ENCODE results near the gene FOXC1.

FOXC1 gene

DNA sequence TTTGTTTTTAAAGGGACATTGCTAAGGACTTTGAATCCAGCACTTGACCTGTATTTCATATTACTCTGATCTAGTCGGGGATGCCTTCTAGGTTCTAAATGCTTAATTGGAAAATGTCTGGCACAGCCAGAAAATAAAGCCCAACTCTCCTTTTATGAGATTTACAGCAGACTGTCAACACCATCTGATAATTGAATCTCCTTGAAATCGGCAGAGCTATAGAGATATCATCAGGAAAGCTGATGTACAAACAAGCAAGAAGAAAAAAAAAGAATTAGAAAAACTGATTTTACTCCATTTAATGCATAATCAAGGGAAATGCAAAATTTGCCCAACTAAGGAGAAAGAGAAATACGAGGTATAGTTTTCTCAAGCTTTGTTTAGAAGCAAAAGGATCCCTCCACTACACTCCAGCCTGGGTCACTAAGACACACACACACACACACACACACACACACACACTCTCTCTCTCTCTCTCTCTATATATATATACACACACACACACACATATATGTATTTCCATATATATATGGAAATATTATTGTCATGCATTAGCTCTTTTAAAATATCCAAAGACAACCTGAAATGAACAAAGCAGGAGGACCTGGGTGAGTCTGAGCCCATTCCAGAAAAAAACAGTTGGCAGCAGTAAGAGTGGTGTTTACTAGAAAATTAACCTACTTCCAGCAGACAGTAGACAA is 9.5 kb upstream of the FOXC1 start:
- no peak for DNase-seq

DNA sequence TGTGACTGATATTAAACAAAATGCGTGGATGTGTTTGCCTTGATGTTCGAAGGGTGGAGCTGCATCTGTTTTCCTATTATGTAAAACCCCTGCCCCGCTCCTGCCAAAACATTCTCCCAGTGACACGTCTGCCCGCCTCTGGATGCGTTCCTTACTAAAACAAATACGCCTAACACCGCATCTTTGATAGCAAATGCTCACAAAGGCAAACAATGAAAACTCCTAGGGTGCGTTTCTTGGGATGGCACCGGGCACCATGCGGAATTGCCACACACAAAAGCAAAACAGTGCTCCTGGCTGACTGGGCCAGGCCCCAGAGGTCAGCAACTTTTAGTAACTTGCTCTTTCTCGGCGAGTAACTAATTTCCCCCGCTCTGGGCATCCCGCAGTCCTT is 9.0 kb upstream of the FOXC1 start:
- no peak for DNase-seq

DNA sequence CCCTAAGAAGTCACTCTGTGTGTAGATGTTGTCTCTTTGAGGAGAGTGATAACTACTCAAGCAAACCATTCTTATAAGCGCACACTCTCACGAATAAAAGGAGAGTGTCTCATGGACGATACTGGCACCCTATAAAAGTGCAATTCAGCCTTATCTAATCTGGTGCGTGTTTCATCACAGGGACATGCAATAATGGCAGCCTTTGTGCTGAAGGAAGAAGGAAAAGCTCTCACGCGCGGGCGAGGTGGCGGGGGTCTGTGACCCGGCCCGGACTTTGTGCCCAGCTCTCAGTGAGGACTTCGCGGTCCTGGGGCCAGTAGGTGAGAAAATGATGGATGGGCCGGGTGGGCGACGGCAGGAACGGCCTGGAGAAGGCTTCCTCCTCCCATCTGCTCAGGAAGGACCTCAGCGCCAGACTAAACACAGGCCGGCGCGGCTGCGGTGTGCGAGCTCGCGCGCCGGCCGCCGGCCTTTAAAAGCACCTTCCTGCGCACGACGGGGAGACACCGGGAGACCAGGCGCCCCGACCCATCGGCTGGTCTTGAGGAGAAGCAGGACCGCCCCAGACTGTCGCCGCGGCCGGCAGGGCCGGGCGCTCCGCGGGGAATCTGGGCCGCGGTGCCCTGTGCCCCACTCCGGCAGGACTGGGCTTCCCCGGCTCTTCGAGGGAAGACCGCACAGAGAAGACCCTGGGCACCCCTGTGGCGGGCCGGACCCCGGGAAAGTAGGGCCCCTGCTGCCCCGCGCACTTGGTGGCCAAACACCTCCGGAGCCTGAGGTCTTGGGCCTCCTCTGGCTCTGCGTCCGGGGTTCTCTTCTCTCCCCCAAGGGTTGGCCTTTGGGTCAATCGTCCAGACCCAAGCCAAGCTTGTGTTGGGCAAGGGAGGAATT is 8.3 kb upstream of the FOXC1 start:
- DNase-seq, result no peak

DNA sequence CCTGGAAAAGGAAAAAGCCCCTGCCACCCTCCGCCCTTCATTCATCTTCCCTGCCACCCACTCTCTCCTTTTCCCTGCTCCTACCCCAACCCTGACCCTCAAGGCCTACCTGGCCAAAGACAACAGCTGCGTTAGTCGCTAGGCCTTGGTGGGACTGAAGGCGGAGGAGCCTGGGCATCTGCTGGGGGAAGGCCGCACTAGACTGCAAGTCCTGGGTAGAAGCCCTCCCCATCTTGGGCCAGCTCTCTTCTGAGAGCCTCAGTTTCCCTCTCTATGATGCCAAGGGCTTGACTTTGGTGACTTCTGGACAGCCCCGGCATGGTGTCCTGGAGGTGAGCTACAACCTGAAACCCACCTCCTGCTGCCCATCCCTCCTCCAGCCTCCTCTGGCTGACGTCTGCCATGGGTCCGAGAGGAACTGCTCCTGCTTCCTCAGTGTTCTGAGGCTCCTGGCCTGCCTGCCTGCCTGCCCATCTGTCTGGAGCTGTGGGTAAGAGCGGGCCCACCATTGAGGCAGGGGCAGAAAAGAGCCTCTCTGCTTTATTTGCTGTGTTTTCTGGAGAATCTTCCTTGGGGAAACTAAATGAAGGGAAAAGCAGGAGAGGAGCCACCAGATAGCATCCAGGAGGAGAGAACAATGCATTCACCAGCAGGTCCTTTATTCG is 7.5 kb upstream of the FOXC1 start:
- DNase-seq, result no peak

DNA sequence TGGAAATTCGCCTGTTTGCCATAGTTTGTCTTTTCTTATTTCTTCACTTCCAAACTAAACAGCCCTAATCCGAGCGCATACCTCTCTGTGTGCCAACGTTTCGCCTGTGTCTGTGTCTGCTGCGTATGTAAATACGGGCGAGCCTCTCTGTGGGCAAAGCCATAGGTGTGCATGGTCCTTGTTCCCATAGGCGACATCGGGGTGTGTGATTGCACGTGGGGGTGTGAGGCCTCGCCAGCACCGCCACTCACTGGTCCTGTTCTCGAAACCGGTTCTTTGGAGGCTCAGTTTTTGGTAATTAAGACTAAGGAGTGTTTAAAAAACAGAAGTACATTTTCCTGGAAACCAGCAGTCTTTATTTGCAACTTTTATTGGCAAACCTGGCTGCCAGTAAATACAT is 6.0 kb upstream of the FOXC1 start:
- no peak for DNase-seq

DNA sequence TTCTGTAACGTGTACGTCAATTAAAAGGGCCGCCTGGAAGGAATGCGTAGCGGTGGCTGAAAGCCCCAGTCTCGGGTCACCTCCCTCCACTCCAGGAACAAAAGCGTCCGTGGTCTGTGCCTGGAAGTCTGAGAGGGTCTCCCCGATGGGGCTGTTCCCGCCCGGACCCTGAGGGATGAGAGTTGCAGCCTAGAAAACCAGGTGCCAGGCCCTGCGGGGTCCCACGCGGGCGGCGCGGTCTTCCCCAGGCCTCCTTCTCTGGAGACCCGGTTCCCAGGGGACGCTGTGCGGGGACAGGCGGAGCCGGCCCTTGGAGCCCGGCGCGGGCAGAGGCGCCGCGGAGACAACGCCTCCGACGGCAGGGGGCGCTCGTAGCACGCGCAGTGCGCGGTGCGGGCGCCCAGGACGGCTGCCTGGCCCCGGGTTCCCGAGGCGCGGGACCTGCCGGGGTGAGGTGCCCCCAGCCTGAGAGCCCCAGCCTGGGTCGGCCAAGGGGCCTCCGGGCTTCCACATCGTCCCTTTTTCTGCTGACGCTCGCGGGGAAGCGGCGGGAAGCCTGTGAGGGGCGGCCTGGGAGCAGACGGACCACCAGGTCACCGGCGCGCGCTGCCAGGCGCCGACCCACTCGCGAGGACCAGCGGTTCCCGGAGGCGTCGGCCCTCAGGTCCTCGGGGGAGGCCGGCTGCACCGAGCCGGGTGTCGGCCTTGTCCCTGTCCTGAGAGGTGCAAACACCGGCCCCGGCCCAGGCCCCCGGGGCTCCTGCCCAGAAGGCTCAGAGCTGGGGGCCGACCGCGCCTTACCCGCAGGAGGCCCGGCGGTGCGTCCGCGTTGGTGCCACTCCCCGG is 5.3 kb upstream of the FOXC1 start:
- DNase-seq, result peak; percentile 44

DNA sequence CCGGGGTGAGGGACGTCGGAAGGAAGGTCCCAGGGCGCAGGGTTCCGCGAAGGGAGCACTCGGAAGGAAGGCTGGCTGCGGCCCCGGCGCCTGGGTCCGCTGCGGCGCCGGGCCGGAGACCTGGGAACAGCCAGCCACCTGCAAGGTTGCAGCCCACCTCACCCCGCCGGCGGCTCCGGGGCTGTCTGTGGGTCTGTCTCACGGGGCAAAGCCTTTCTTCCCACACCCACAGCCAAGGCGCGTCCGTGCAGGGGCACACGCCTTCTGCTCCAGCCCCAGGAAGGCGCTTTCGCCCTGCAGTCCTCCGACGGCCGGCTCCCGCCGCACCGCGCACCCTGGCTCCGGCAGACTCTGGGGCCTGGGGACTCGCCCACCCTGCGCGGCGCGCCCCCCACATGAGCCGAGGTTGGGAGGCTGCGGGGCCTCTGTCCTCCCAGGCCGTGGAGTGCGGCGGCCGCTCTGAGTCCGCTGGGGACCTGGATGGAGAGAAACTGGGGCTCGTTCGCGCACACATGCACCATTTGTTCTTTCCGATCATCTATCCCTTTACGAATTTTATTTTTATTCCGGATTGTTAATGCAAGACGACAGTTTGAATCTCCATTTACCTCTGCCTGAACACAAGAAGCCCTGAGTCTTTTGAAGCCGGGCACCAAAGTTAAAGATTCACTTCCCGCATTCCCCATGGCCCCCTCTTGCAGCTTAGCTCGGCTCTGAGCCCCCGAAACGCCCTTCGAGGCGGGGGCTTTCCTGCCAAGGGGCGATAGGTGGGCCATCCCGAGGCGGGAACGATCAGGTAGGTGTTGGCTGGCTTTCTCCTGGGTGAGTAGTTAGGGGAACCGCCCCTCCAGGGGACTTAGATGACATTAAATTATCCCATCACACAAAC is 4.5 kb upstream of the FOXC1 start:
- no peak for DNase-seq

DNA sequence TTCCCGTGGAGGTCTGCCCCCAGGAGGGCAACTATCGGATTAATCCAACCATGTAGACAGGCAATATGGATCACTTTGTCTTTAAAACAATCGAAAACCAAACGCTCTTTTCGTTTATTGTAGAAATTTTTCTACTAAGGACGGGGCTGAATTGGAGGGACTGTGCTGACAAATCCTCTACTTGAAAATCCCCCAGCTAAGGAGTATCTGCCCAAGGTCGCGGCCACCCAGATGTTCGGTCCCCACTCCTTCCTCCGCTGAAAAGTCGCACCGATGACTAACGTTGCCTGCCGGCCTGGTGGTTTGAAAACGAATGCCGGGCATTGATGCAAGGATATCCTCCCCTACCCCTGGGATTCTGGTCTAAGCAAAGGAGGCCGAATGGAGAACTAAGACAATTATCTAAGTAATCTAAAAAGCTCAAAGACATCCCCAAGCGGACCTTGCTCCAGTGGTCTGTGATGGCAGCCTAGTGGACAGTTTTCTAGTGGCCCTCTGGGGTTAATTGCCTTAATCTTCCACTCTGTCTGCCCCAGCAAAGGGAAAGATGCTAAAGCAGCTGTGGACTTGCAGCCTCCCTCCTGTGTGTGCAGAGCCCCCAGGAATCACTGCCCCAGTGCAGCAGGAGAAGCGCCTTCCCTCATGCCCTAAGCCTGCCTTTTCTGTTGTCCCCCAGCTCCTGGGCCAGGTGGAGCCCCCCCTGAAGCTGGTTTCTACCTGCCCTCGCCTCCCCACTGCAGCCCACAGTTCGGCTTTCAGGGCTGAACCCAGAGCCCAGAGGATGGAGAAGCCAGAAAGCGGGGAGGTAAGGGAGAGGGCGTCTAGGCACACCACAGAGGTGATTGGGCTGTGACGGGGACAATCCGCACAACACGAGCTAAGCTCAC is 3.6 kb upstream of the FOXC1 start:
- DNase-seq, result peak; percentile 30

DNA sequence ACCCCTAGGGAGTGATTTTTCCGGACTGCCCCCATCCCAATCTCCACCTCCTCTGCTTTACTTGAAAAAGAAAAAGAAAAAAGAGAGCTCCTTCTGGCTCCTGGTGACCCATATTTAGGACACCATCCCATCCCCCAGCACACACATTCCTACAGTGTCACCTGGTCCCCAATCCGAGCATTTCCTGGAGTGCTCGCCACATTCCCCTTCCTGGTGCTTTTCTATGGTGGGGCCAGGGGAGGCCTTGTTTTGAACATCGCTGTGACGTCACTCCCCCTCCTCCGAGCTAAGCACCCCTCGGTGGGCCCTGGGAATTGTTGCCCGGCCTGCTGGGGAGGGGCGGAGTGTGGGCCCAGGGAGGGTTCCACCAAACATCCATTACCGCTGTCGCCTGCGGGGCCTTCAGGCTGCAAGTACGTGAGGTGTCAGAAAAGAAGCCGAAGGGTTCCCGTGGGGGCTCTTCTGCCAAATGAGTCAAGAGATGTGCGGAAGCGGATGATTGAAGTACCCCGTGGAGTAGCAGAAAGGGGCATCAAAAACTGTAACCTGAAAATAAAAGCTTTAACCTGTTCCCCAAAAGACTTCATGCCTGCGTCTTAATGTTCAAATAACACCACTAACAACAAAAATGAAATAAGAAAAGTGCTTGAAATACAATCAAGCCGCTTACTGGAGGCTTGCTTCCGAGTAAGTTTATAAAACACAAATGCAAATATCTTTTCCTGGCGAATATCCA is 2.8 kb upstream of the FOXC1 start:
- no peak for DNase-seq

DNA sequence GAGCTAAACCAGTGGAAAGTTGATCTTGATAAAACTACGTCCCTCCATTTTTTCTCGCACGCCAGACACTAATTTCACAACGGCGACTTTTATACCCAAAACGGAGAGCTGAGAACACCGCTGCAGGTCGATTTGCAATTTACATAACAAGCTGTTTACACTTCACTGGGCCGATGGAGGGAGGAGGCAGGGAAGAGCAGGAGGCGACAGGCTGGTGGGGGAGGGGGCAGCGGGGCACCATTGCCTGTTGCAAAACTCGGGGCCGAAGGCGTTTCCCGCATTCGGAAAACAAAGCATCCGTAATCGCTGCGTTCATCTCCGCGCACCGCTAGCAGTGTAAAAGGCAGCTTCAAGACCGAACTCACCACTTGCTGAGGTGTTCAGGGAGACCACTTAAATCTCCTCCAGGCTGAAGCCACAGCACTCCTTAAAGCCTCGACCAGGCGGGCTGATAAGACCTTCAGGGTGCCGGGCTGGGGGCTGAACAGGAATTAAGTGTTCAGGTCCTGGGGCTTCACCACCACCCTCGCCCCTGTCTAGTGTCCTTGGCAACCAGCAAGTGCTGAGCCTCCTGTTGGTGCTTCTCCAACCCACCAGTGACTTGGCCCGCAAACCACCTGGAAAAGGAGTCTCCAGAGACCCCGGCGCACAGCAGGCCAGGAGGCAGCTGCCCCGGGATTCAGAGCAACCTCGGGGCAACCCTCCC is 2.0 kb upstream of the FOXC1 start:
- peak; percentile 58 for DNase-seq

DNA sequence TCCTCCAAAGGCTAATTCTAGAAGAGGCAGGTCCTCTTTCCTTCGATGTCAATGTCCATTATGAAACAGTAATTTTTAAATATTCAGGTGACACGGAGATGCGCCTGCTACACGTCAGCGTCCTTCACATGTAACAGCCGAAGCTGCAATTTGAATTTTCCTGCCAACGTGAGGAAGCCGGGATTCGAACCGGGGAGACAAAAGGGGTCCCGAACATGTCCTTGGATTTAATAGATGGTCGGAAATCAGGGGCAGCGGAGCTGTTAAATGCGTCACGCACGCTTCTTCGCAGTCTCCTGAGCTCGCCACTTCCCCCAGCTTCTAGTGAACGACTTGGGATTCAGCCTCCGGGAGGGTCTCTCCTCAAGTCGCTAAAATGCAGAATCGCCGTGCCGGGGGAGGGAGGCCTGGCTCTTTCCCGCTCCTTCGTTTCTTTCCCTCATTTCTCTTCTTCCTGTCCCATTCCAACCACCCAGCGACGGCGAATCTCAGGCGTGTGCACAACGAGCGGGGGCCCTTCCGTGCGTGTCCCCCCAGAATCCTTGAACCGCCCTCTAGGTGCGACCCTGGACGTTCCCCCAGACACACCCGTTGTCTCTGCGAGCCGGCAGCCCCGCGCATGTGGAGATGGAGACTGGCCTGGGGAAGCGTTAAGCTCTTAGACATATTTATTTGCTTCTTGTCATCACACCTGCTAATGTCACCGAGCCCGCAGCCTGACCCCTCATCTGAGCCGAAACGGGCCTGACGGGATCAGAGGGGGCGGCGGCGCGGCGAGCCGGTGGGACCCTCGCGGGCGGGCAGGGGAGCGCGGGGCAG is 1.3 kb upstream of the FOXC1 start:
- DNase-seq, result peak; percentile 39

DNA sequence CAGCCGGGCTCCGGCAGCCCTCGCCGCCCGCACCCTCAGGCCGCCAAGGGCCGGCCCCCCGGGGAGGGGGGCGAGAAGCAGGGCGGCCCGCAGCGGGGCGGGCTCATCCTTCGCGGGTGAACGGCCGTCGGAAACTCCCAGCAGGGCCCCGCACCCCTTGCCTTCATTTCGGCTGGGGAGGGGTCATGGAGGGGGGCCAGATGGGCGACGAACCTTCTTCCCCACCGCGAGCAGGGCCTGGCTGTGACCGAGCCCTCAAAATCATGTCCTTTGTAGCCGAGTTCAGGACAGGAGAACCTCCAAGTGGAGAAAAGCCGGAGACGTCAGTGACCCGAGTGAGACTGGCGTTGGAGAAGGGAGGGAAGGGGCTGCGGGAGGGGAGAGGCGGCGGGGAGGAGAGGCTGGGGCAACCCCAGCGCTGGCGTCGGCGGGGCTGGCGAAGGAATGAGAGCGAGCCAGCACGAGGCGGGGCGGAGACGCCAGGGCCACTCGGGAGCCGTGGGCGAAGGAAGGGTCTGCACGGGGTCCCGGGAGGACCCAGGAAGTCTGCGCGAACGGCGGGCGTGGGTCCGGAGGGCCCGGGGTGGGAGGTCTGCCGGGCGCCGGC is 571 bp upstream of the FOXC1 start:
- DNase-seq, result peak; percentile 52

DNA sequence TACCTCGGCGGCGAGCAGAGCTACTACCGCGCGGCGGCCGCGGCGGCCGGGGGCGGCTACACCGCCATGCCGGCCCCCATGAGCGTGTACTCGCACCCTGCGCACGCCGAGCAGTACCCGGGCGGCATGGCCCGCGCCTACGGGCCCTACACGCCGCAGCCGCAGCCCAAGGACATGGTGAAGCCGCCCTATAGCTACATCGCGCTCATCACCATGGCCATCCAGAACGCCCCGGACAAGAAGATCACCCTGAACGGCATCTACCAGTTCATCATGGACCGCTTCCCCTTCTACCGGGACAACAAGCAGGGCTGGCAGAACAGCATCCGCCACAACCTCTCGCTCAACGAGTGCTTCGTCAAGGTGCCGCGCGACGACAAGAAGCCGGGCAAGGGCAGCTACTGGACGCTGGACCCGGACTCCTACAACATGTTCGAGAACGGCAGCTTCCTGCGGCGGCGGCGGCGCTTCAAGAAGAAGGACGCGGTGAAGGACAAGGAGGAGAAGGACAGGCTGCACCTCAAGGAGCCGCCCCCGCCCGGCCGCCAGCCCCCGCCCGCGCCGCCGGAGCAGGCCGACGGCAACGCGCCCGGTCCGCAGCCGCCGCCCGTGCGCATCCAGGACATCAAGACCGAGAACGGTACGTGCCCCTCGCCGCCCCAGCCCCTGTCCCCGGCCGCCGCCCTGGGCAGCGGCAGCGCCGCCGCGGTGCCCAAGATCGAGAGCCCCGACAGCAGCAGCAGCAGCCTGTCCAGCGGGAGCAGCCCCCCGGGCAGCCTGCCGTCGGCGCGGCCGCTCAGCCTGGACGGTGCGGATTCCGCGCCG is 994 bp downstream of the FOXC1 start:
- DNase-seq, result no peak

DNA sequence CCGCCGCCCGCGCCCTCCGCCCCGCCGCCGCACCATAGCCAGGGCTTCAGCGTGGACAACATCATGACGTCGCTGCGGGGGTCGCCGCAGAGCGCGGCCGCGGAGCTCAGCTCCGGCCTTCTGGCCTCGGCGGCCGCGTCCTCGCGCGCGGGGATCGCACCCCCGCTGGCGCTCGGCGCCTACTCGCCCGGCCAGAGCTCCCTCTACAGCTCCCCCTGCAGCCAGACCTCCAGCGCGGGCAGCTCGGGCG is 1.5 kb downstream of the FOXC1 start:
- DNase-seq, result no peak

DNA sequence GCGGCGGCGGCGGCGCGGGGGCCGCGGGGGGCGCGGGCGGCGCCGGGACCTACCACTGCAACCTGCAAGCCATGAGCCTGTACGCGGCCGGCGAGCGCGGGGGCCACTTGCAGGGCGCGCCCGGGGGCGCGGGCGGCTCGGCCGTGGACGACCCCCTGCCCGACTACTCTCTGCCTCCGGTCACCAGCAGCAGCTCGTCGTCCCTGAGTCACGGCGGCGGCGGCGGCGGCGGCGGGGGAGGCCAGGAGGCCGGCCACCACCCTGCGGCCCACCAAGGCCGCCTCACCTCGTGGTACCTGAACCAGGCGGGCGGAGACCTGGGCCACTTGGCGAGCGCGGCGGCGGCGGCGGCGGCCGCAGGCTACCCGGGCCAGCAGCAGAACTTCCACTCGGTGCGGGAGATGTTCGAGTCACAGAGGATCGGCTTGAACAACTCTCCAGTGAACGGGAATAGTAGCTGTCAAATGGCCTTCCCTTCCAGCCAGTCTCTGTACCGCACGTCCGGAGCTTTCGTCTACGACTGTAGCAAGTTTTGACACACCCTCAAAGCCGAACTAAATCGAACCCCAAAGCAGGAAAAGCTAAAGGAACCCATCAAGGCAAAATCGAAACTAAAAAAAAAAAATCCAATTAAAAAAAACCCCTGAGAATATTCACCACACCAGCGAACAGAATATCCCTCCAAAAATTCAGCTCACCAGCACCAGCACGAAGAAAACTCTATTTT is 2.0 kb downstream of the FOXC1 start:
- no peak for DNase-seq

DNA sequence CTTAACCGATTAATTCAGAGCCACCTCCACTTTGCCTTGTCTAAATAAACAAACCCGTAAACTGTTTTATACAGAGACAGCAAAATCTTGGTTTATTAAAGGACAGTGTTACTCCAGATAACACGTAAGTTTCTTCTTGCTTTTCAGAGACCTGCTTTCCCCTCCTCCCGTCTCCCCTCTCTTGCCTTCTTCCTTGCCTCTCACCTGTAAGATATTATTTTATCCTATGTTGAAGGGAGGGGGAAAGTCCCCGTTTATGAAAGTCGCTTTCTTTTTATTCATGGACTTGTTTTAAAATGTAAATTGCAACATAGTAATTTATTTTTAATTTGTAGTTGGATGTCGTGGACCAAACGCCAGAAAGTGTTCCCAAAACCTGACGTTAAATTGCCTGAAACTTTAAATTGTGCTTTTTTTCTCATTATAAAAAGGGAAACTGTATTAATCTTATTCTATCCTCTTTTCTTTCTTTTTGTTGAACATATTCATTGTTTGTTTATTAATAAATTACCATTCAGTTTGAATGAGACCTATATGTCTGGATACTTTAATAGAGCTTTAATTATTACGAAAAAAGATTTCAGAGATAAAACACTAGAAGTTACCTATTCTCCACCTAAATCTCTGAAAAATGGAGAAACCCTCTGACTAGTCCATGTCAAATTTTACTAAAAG is 2.7 kb downstream of the FOXC1 start:
- no peak for DNase-seq

Data from kidney glomerular epithelial cell (primary cell).